GM12892 (cell line): Measurements from ENCODE around the gene CARMIL1.

ENCODE experiments used
- POLR2A ChIP-seq: IDR thresholded peaks from 2 replicates; pipeline ENCODE4 v1.6.1; 2011; ENCODE audit warnings: low read depth, low read length, control low read depth
- POLR2AphosphoS5 ChIP-seq: IDR thresholded peaks from 2 replicates; pipeline ENCODE4 v1.6.1; 2011; ENCODE audit warnings: low read depth, low read length, control low read depth
- TAF1 ChIP-seq: IDR thresholded peaks from 2 replicates; pipeline ENCODE4 v1.6.1; 2011; ENCODE audit warnings: low read depth, mild to moderate bottlenecking, control low read depth, low read length, borderline replicate concordance

- no peak for TF ChIP-seq POLR2AphosphoS5
- TF ChIP-seq POLR2A = no peak
- no peak for TF ChIP-seq TAF1
These were observed 89.9 kb downstream of the CARMIL1 start for GRCh38 chr6:25369036-25369432.
